ENCODE data around the gene B3GNT8. TPM values are rescaled to one million over a fixed set of nuclear protein-coding genes. Genes with fewer than 3 reads are reported as not detected.

B3GNT8 gene
- total and polyA plus RNA-seq, 9 of the 15 experiments (the other 6 are each of a cell fraction or from before 2014, with no cell fraction given): 0.11 to 2.9 (median 0.65) TPM; not detected in 2

GRCh38 chr19:41427647-41428480, 690 bp upstream of the B3GNT8 start (continued):
- TF ChIP-seq MLLT1 (IDR thresholded peaks at IDR 0.05) (peak; percentile 68 to 80; a peak in 2 of 4 replicates), ARID1B (IDR thresholded peaks at IDR 0.05) (peak; percentile 75), STAT5B (CRISPR knock-in tag; IDR thresholded peaks at IDR 0.05) (no peak), CSDE1 (IDR thresholded peaks at IDR 0.05) (no peak), CHD2 (IDR thresholded peaks at IDR 0.05; ENCODE audit: low read depth, low read length) (no peak), ZNF75A (CRISPR knock-in tag; IDR thresholded peaks at IDR 0.05) (no peak), E2F6 (IDR thresholded peaks at IDR 0.05; ENCODE audit: borderline replicate concordance in 1 of 2, extremely low read depth in 1 of 2, insufficient read depth in 1 of 2, insufficient read length in 1 of 2, low read depth in 1 of 2, low read length in 1 of 2, poor library complexity in 1 of 2, severe bottlenecking in 1 of 2) (peak; percentile 57 to 79), ZFP36 (IDR thresholded peaks at IDR 0.05; ENCODE audit: low read depth, low read length, partially characterized antibody) (no peak), ZZZ3 (IDR thresholded peaks at IDR 0.05) (no peak), MXI1 (IDR thresholded peaks at IDR 0.05; ENCODE audit: low read depth, low read length) (no peak), TARDBP (IDR thresholded peaks at IDR 0.05) (no peak), ZNF174 (CRISPR knock-in tag; IDR thresholded peaks at IDR 0.05) (no peak), MCM7 (IDR thresholded peaks at IDR 0.05) (no peak), BDP1 (IDR thresholded peaks at IDR 0.05; ENCODE audit: insufficient read depth, insufficient read length) (no peak), ZNF668 (CRISPR knock-in tag; IDR thresholded peaks at IDR 0.05) (no peak), ZSCAN32 (CRISPR knock-in tag; IDR thresholded peaks at IDR 0.05) (no peak), AFF1 (IDR thresholded peaks at IDR 0.05; ENCODE audit: low read depth in 1 of 2, partially characterized antibody in 2 of 2) (peak in 1 of 2 experiments; percentile 67), MTA1 (IDR thresholded peaks at IDR 0.05; ENCODE audit: borderline replicate concordance) (peak; percentile 75), RAD51 (IDR thresholded peaks at IDR 0.05; ENCODE audit: borderline replicate concordance, low read depth) (no peak)

Measured in K562 (cell line).